BJ (cell line): ENCODE measurements around the gene CAT. TPM values are rescaled to one million over a fixed set of nuclear protein-coding genes. Genes with fewer than 3 reads are reported as not detected.

Experiments
- CTCF ChIA-PET: fragments of 350-600 bp; formaldehyde crosslinking; extraction: SDS; loops from one replicate; lab custom pipeline; 2021; ENCODE audit warnings: antibody characterized with exemption, inconsistent platforms; lab: Yijun Ruan, JAX
- POLR2A ChIA-PET: fragments of 300-600 bp; sonication (Branson Sonifier 250); formaldehyde crosslinking; extraction: SDS; loops from one replicate; lab custom pipeline; 2021; ENCODE audit warnings: antibody characterized with exemption; lab: Charles Lee
- DNase-seq: peaks from one replicate; pipeline ENCODE4 v3.0.0-alpha.2; 2011; ENCODE audit warnings: low read depth
- H3K27me3 ChIP-seq: 2 replicates; pipeline ENCODE4 v1.6.0; 2011; ENCODE audit warnings: low read length; ENCODE audit not compliant: control insufficient read depth, insufficient read depth
- H3K36me3 ChIP-seq: 2 replicates; pipeline ENCODE4 v1.5.1; 2011; ENCODE audit warnings: low read length; ENCODE audit not compliant: control insufficient read depth, insufficient read depth
- H3K4me3 ChIP-seq: 2 replicates; pipeline ENCODE4 v1.5.1; 2011; ENCODE audit warnings: low read depth, mild to moderate bottlenecking, control low read depth, low read length
- CTCF ChIP-seq: IDR thresholded peaks from 2 replicates; pipeline ENCODE4 v1.5.1; 2011; ENCODE audit warnings: low read depth, mild to moderate bottlenecking, control low read depth, inconsistent platforms, low read length, moderate library complexity; ENCODE audit not compliant: insufficient read depth
- polyA plus RNA-seq: library from polyadenylated mRNA; depleted of rRNA; stranded (reverse); fragments of >200 nt; gene quantifications from 2 replicates; pipeline ENCODE4 v1.2.3, GENCODE V29; 2011

The CAT gene
- polyA plus RNA-seq, 1 experiment = 101 TPM

DNA sequence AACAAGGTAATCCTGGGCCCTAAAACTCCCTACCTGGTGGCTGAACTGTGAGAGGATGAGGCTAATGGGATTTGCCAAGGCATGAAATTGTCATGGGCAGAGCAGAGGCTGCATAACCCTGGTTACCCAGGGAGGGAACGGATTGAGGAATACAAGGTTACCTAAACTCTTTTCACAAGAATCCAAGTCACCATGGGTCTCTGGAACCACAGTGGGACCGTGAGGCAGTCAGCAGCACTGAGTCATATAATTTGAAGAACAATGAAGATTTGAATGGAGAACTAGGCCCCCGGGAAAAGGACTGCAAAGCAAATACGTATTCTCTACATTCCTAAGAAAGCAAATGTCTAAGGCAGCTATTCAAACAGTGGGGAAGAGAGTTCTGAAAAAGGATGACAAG is 19.8 kb downstream of the CAT start:
- peaks cover 19% of the 10 kb centered on the region for H3K36me3 ChIP-seq
- DNase-seq = no peak
- no peaks in the 10 kb centered on the region for H3K27me3 ChIP-seq
- H3K4me3 ChIP-seq = no peak overlapping the region
- no peak for TF ChIP-seq CTCF
- CTCF ChIA-PET = interaction anchor here (0.7 kb wide), 1 partner anchor 34 kb away, joined by 3 read pairs; no protein-coding TSS in a partner anchor
- POLR2A ChIA-PET = interaction anchor here (0.6 kb wide), 1 partner anchor 92 kb away, joined by 3 read pairs; no protein-coding TSS in a partner anchor

DNA sequence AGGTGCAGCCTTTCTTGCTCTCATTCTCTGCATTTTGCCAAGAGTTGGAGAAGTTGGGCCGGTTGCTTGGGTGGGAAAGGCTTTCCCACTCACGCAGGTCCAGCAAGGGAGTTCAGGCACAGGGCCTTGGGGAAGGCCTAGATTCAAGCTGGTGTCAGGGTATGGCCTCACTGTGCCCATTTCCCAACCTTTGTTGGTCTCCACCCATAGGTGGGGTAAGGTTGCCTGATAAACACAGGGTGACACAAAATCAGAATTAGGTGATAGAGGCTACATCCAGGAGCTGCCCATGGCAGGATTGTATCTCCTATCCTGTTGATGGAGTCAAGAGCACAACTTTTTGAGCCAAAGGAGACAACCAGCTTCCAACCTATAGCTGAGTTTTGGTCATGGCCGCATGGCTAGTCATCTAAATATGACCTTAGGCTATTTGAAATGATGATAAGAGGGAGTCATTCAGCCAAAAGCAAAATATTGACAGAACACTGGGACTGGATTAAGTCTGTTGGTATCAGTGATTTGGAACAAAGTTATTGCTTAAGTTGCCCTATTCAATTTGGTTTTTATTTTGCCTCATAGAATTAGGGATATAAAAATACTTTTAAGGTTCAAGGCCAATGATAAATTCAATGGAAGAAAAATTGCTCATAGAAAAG is 20.9 kb downstream of the CAT start:
- DNase-seq = no peak
- POLR2A ChIA-PET = no interaction called here
- no peak overlapping the region for H3K4me3 ChIP-seq
- CTCF ChIA-PET = interaction anchor here (0.7 to 1.1 kb wide), 3 partner anchors 33 to 53 kb away, joined by 3 to 6 read pairs (median 3); no protein-coding TSS in a partner anchor
- peaks cover 21% of the 10 kb centered on the region for H3K36me3 ChIP-seq
- no peak for TF ChIP-seq CTCF
- H3K27me3 ChIP-seq = no peaks in the 10 kb centered on the region

DNA sequence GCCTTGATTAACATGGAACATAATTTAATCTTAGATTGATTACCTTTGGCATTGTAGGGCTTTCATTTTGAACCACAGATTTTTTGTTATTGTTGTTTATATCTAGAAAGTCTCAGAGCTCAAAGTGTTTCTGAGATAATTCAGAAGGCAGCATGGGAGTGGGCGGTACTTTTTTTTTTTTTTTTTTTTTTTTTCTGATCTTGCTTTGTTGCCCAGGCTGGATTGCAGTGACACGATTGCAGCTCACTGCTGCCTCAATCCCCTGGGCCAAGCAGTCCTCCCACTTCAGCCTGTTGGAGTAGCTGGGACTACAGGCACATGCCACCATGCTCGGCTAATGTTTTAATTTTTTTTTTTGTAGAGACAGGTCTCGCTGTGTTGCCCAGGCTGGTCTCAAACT is 21.5 kb downstream of the CAT start:
- Histone ChIP-seq H3K27me3 (no peaks in the 10 kb centered on the region), H3K4me3 (no peak overlapping the region), H3K36me3 (peaks cover 21% of the 10 kb centered on the region)
- TF ChIP-seq CTCF = no peak
- ChIA-PET POLR2A (no interaction called here), CTCF (interaction anchor here (0.7 to 1.1 kb wide), 3 partner anchors 32 to 52 kb away, joined by 3 to 6 read pairs (median 3); no protein-coding TSS in a partner anchor)
- no peak for DNase-seq

DNA sequence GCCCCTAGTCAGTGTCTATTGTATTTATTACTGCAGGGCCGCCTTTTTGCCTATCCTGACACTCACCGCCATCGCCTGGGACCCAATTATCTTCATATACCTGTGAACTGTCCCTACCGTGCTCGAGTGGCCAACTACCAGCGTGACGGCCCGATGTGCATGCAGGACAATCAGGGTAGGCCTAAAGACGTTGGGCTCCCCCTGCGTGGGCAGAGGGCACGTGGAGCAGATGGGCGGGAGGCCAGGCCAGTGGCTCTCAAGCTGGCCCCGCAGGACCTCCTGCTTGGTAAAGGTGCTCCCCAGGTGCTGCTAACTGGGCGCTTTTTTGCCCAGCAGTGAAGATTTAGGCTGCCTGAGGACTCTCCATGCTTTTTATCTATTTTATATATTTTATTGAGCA is 22.5 kb downstream of the CAT start:
- ChIA-PET POLR2A (no interaction called here), CTCF (no interaction called here)
- DNase-seq = no peak
- no peak for TF ChIP-seq CTCF
- no peaks in the 10 kb centered on the region for H3K27me3 ChIP-seq
- no peak overlapping the region for H3K4me3 ChIP-seq
- H3K36me3 ChIP-seq = peaks cover 22% of the 10 kb centered on the region

DNA sequence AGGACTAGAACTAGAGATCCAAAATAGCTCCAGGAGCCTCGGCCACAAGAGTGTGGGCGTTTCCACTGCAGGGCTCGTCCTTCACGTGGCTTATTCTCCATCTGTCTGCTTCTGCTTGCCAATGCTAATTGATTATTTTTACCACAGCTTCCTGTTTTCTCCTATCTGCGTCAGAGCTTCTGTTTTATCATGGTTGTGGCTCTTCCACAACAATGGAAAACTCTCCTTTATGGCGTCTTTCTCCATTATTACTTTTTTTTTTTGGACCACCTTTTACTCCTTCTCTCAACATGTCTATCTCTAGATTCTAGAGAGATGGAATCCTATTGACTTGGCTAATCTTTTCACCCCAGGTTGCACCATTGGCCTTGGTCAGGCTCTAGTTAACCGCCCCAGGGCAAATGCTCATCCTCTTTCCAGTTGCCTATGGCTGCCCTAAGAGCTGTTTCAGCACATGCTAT is 25.9 kb downstream of the CAT start:
- ChIA-PET POLR2A (no interaction called here), CTCF (interaction anchor here (0.5 to 2.6 kb wide), 5 partner anchors 28 to 656 kb away, joined by 3 to 11 read pairs (median 3); no protein-coding TSS in a partner anchor)
- H3K4me3 ChIP-seq = no peak overlapping the region
- H3K27me3 ChIP-seq = no peaks in the 10 kb centered on the region
- DNase-seq = no peak
- no peak for TF ChIP-seq CTCF
- peaks cover 22% of the 10 kb centered on the region for H3K36me3 ChIP-seq
